ENCODE data around the gene NEMF.
A peak's percentile ranks its signal among the peaks of the same experiment; 100 is the strongest.
"Not testable (repeated sequence)": the region's sequence is repeated elsewhere in the genome, so short reads cannot be mapped to it uniquely, and the experiment has no call there.

NEMF gene

GRCh38 chr14:49852301-49853157, at the start of gene NEMF:
Gene NEMF (minus strand): TSS chr14:49852788. CDS start chr14:49852753, 35 bp downstream.
- peak; percentile 78 to 94 for DNase-seq (ENCODE audit: low spot score in 2 of 2)
- in situ Hi-C loops (cut with MboI; ENCODE audit: low sequenced_read_pairs): no loop called here

GRCh38 chr14:49900973-49901372, 48.4 kb upstream of the NEMF start:
- Histone ChIP-seq H3K4me1 (peaks cover 24% of the 10 kb centered on the region), H3K27me3 (ENCODE audit: low read depth) (no peaks in the 10 kb centered on the region), H3K9me3 (no peaks in the 10 kb centered on the region), H3K4me3 (no peak overlapping the region), H3K36me3 (replicated peaks) (no peaks in the 10 kb centered on the region)
- in situ Hi-C loops (cut with MboI; ENCODE audit: low sequenced_read_pairs): no loop called here
- DNase-seq (ENCODE audit: low spot score in 2 of 2): no peak

More at GRCh38 chr14:49852301-49853157, at the start of gene NEMF:
- H3K36me3 ChIP-seq (replicated peaks): peaks cover 15% of the 10 kb centered on the region
- H3K4me3 ChIP-seq: peak within 1 kb of the TSS; percentile 54
- H3K9me3 ChIP-seq: no peaks in the 10 kb centered on the region
- no peaks in the 10 kb centered on the region for H3K27me3 ChIP-seq (ENCODE audit: low read depth)
- H3K4me1 ChIP-seq: peaks cover 7% of the 10 kb centered on the region; the same call in 1 of the 2 replicates

GRCh38 chr14:49898485-49898884, 45.9 kb upstream of the NEMF start:
- peaks cover 24% of the 10 kb centered on the region for H3K4me1 ChIP-seq

GRCh38 chr14:49897965-49898364, 45.4 kb upstream of the NEMF start:
- peaks cover 24% of the 10 kb centered on the region for H3K4me1 ChIP-seq
- DNase-seq (ENCODE audit: low spot score in 2 of 2): no peak
- H3K36me3 ChIP-seq (replicated peaks): peaks cover 25% of the 10 kb centered on the region
- H3K4me3 ChIP-seq: no peak overlapping the region
- no peaks in the 10 kb centered on the region for H3K27me3 ChIP-seq (ENCODE audit: low read depth)
- no peaks in the 10 kb centered on the region for H3K9me3 ChIP-seq
- in situ Hi-C loops (cut with MboI; ENCODE audit: low sequenced_read_pairs): loop anchor here (25.0 kb wide), 1 partner anchor 639 kb away; the partner anchor contains the start of gene MAP4K5

More at GRCh38 chr14:49898485-49898884, 45.9 kb upstream of the NEMF start:
- no peak overlapping the region for H3K4me3 ChIP-seq
- H3K36me3 ChIP-seq (replicated peaks): peaks cover 20% of the 10 kb centered on the region
- no peaks in the 10 kb centered on the region for H3K27me3 ChIP-seq (ENCODE audit: low read depth)
- H3K9me3 ChIP-seq: no peaks in the 10 kb centered on the region
- no peak for DNase-seq (ENCODE audit: low spot score in 2 of 2)
- in situ Hi-C loops (cut with MboI; ENCODE audit: low sequenced_read_pairs): loop anchor here (25.0 kb wide), 1 partner anchor 639 kb away; the partner anchor contains the start of gene MAP4K5

GRCh38 chr14:49897414-49897813, 44.8 kb upstream of the NEMF start:
- no peak for DNase-seq (ENCODE audit: low spot score in 2 of 2)
- in situ Hi-C loops (cut with MboI; ENCODE audit: low sequenced_read_pairs): loop anchor here (25.0 kb wide), 1 partner anchor 640 kb away; the partner anchor contains the start of gene MAP4K5
- no peaks in the 10 kb centered on the region for H3K27me3 ChIP-seq (ENCODE audit: low read depth)
- H3K4me1 ChIP-seq: peaks cover 24% of the 10 kb centered on the region
- peak overlapping the region; percentile 70; the same call in 1 of the 2 replicates for H3K4me3 ChIP-seq
- peaks cover 25% of the 10 kb centered on the region for H3K36me3 ChIP-seq (replicated peaks)
- no peaks in the 10 kb centered on the region for H3K9me3 ChIP-seq

GRCh38 chr14:49896966-49897365, 44.4 kb upstream of the NEMF start:
- Histone ChIP-seq H3K4me1 (peaks cover 27% of the 10 kb centered on the region), H3K4me3 (peak overlapping the region; percentile 70; the same call in 1 of the 2 replicates)

GRCh38 chr14:49896272-49896671, 43.7 kb upstream of the NEMF start:
- in situ Hi-C loops (cut with MboI; ENCODE audit: low sequenced_read_pairs): loop anchor here (25.0 kb wide), 1 partner anchor 641 kb away; the partner anchor contains the start of gene MAP4K5
- peak overlapping the region; percentile 70 for H3K4me3 ChIP-seq
- not testable (repeated sequence) for DNase-seq (ENCODE audit: low spot score in 2 of 2); H3K9me3 ChIP-seq; H3K27me3 ChIP-seq (ENCODE audit: low read depth)
- H3K36me3 ChIP-seq (replicated peaks): peaks cover 25% of the 10 kb centered on the region
- H3K4me1 ChIP-seq: peaks cover 28% of the 10 kb centered on the region

More at GRCh38 chr14:49896966-49897365, 44.4 kb upstream of the NEMF start:
- H3K36me3 ChIP-seq (replicated peaks): peaks cover 25% of the 10 kb centered on the region
- in situ Hi-C loops (cut with MboI; ENCODE audit: low sequenced_read_pairs): loop anchor here (25.0 kb wide), 1 partner anchor 640 kb away; the partner anchor contains the start of gene MAP4K5
- no peaks in the 10 kb centered on the region for H3K27me3 ChIP-seq (ENCODE audit: low read depth)
- no peaks in the 10 kb centered on the region for H3K9me3 ChIP-seq
- no peak for DNase-seq (ENCODE audit: low spot score in 2 of 2)

GRCh38 chr14:49895480-49895879, 42.9 kb upstream of the NEMF start:
- H3K27me3 ChIP-seq (ENCODE audit: low read depth): no peaks in the 10 kb centered on the region
- DNase-seq (ENCODE audit: low spot score in 2 of 2): no peak
- peak overlapping the region; percentile 70 for H3K4me3 ChIP-seq
- H3K4me1 ChIP-seq: peaks cover 28% of the 10 kb centered on the region
- no peaks in the 10 kb centered on the region for H3K9me3 ChIP-seq
- H3K36me3 ChIP-seq (replicated peaks): peaks cover 25% of the 10 kb centered on the region
- in situ Hi-C loops (cut with MboI; ENCODE audit: low sequenced_read_pairs): loop anchor here (25.0 kb wide), 1 partner anchor 642 kb away; the partner anchor contains the start of gene MAP4K5

GRCh38 chr14:49894214-49895107, 41.9 kb upstream of the NEMF start:
- Histone ChIP-seq H3K4me3 (peak overlapping the region; percentile 70), H3K4me1 (peaks cover 28% of the 10 kb centered on the region), H3K36me3 (replicated peaks) (peaks cover 25% of the 10 kb centered on the region)
- H3K9me3 ChIP-seq; H3K27me3 ChIP-seq (ENCODE audit: low read depth); DNase-seq (ENCODE audit: low spot score in 2 of 2): not testable (repeated sequence)
- in situ Hi-C loops (cut with MboI; ENCODE audit: low sequenced_read_pairs): loop anchor here (25.0 kb wide), 1 partner anchor 643 kb away; the partner anchor contains the start of gene MAP4K5

GRCh38 chr14:49893309-49894213, 41.0 kb upstream of the NEMF start:
- Histone ChIP-seq H3K4me3 (peak overlapping the region; percentile 70), H3K36me3 (replicated peaks) (peaks cover 25% of the 10 kb centered on the region), H3K9me3 (no peaks in the 10 kb centered on the region), H3K4me1 (peaks cover 25% of the 10 kb centered on the region), H3K27me3 (ENCODE audit: low read depth) (no peaks in the 10 kb centered on the region)
- DNase-seq (ENCODE audit: low spot score in 2 of 2): peak in 1 of 2 experiments; percentile 63
- in situ Hi-C loops (cut with MboI; ENCODE audit: low sequenced_read_pairs): loop anchor here (25.0 kb wide), 1 partner anchor 644 kb away; the partner anchor contains the start of gene MAP4K5

GRCh38 chr14:49892636-49893308, 40.2 kb upstream of the NEMF start, which contains the start of gene ARF6:
Gene ARF6 (plus strand): TSS chr14:49893082. CDS start chr14:49893737, 655 bp downstream.
- Histone ChIP-seq H3K36me3 (replicated peaks) (peaks cover 25% of the 10 kb centered on the region), H3K4me3 (peak within 1 kb of the TSS; percentile 70), H3K9me3 (no peaks in the 10 kb centered on the region), H3K27me3 (ENCODE audit: low read depth) (no peaks in the 10 kb centered on the region), H3K4me1 (peaks cover 17% of the 10 kb centered on the region)
- in situ Hi-C loops (cut with MboI; ENCODE audit: low sequenced_read_pairs): loop anchor here (25.0 kb wide), 1 partner anchor 645 kb away; the partner anchor contains the start of gene MAP4K5
- DNase-seq (ENCODE audit: low spot score in 2 of 2): peak; percentile 95 to 98

GRCh38 chr14:49892301-49892635, 39.7 kb upstream of the NEMF start:
- in situ Hi-C loops (cut with MboI; ENCODE audit: low sequenced_read_pairs): loop anchor here (25.0 kb wide), 1 partner anchor 645 kb away; the partner anchor contains the start of gene MAP4K5
- H3K4me1 ChIP-seq: peaks cover 12% of the 10 kb centered on the region
- H3K36me3 ChIP-seq (replicated peaks): peaks cover 25% of the 10 kb centered on the region
- DNase-seq (ENCODE audit: low spot score in 2 of 2): peak in 1 of 2 experiments; percentile 45
- no peaks in the 10 kb centered on the region for H3K9me3 ChIP-seq
- H3K4me3 ChIP-seq: peak overlapping the region; percentile 70
- H3K27me3 ChIP-seq (ENCODE audit: low read depth): no peaks in the 10 kb centered on the region
